GM15510 (cell line): ENCODE results near the gene NSMCE1.

Experiments used
- POLR2A ChIP-seq: IDR thresholded peaks from 3 replicates; pipeline ENCODE4 v1.6.1; 2011; ENCODE audit warnings: borderline replicate concordance; ENCODE audit not compliant: insufficient read length; ENCODE audit errors: extremely low read depth

The NSMCE1 gene

DNA sequence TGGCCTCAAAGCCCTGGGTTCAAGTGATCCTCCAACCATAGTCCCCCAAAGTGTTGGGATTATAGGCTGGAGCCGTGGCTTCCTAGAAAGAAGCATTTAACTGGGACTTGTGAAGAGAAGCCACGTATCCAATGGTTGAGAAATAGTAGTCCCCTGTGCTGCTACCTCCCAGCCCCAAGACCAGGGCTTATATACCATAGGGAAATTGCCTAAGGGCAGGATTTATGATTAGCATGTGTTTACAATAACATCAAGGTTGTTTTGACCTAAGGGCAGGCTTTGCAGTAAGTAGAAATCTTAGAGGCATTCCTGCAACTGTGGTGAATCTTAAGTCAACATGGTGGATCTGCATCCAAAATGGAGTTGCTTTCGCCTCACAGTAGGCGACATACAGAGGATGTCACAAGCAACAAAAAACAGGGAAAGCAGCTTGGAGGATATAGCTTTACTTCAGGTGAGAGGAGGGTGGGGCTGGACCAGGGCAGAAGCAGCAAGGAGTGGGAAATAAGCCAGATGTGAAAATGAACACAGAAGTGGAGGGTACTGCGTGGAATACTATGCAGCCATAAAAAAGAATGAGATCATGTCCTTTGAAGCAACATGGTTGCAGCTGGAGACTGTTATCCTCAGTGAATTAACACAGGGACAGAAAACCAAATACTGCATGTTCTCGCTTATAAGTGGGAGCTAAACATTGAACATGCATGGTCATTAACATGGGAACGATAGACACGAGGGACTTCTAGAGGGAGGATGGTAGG is 18.7 kb upstream of the NSMCE1 start:
- TF ChIP-seq POLR2A = no peak

DNA sequence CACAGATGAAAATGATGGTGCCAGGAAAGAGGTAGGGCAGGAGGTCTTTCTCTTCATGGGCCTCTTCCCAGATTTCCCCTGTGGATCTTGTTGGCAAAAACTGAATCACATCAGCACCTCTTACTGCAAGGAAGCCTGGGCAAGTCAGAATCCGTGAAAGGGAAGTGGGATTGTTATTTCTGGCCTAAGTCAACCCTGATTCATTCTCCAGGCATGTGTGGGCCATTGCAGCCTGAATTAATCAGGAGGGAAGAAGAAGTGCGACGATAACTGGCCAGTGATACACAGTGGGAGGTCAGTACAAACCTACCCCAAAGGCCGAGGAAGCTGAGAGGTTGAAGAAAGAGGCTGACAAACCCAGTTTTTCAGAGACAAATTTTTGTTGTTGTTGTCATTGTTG is 17.9 kb upstream of the NSMCE1 start:
- TF ChIP-seq POLR2A = no peak

DNA sequence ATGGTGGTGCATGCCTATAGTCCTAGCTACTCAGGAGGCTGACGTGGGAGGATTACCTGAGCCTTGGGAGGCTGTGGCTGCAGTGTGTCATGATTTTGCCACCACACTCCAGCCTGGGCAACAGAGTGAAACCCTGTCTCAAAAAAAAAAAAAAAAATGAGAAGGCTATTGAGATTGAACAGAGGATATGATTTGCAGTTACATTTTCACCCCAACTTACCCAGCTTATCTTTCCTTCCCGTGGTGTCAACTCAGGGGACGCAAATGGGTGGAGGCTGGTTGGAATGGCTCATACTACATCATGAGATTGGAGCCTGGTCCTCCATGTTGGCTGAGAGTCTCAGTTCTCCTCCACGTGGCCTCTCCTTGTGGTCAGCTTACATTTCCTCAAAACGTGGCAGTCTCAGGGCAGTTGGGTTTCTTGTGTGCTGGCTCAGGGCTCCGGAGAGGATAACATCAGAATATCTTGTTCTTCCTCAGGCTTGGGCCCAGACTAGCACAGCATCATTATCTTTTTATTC is 17.2 kb upstream of the NSMCE1 start:
- no peak for TF ChIP-seq POLR2A

DNA sequence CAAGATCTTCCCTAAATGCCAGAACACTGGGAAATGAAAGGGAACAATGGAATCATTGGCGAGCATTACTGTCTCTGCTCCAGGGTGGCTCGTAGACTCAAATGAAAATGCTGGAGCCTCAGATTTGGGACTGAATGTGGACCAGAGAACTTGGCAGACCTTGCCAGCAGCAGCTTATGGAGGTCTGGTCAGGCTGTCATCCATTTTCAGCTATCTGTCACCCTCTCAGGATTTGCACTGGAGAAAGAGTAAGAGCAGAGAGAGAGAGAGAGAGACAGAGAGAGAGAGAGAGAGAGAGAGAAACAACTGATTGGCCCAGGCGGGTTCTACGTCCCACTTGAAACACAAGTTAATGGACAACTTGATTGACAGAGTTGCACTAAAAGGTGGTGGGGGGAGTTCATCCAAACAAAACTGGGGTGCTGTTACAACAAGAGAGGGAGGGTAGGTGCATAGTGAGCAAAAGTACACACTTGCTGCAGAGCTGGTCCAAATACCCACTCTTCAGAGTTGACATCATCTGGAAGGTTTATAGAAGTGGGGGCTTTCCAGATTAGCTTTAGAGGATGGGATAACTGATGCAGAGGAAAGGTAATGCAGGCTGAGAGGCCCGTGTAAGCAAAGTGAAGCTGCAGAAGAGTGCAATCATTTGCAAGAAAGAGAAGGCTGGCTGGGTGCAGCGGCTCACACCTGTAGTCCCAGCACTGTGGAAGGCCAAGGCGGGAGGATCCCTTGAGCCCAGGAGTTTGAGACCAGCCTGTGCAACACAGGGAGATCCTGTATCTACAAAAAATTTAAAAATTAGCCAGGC is 16.5 kb upstream of the NSMCE1 start:
- TF ChIP-seq POLR2A = no peak

DNA sequence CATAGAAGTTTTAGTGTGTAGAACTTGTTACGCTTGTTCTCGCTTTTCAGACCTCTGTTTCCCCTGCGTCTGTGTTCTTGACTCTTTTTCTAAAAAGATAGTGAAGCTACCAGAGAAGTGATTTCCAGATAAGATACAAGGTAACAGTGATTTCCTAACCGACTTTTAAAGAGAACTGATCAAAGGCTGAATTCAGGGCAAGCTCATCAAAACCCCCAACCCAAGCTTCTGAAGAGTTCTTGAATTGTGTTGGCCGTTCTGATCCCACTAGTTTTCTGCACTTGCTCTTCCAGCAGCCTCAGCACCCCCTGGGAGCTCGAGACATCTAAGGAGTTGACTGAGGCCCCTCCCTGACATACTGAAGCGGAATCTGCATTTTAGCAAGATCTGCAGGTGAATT is 12.7 kb upstream of the NSMCE1 start:
- no peak for TF ChIP-seq POLR2A

DNA sequence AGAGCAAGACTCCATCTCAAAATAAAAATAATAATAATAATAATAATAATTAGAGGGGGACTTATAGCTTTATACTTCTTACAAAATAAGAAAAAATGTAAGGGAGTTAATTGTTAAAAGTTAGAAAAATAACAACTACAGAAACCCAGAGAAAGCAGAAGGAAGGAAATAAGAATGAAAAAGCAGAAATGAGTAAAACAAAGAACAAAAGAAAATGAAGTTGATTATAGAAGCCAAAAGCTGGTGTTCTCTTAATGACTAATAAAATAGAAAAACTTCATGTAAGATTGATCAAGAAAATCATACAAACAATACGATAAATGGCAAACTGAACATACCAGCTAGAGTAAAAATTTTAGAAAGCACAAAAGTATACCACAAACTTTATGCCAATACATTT is 6.8 kb upstream of the NSMCE1 start:
- no peak for TF ChIP-seq POLR2A

DNA sequence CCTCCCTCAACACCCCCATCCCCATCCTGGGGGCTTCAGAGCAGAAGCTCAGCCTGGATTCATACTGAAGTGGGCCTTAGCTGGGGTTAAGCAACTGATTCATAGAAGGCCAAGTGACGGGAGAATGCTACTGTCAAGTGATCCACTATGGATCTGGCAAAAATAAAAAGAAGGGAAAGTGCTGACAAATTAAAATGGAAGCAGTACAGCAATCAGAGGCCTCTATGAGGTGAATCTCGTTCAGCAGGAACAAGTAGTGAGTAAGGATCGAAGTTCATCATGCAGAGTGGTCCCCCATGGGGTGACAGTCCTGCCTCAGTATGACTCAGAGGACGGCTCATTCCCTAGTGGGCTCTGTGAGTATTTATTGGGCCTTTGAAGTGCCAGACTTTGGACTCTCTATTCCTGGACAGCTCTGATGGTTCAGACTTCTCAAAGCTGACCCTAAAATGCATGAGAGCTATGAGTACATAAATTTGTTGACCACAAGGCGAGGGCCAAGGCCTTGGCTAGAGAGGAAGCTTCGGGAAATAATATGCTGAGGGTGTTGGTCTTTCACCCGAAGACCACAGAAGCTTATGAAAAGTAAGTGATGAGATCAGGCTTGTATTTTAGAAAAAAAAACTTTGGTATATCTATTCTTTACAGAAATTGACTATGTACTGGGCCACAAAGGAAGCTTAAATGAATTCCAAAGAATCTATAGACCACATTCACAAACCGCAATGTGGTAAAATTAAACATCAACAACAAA is 5.3 kb upstream of the NSMCE1 start:
- TF ChIP-seq POLR2A = no peak

DNA sequence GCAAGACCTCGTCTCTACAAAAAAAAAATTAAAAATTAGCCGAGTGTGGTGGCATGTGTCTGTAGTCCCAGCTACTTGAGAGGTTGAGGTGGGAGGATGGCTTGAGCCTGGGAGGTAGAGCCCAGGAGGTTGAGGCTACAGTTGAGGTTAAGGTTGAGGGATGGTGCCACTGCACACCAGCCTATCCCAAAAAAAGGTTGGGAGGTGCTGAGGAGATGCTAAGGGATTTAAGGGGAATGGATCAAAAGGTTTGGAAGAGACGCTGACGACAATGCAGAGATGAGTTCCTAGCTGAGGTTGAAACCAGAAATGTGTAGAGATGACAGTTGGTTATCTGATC is 4.7 kb upstream of the NSMCE1 start:
- TF ChIP-seq POLR2A = no peak

DNA sequence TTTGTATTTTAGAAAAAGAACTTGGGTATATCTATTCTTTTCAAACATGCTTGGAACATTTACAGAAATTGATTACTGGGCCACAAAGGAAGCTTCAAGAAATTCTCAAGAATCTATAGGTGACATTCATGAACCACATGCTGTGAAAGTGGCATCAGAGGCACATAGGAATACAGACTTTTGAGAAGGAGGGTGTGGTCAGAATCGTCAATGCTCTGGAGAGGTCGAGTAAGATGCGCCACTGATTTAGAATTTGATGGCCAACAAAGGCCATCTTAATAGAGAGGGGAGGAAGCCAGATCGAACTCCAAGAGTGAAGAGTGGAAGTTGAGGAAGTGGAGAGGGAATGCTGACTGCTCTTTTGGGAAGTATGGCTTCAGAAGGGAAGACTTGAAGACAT is 3.5 kb upstream of the NSMCE1 start:
- no peak for TF ChIP-seq POLR2A

DNA sequence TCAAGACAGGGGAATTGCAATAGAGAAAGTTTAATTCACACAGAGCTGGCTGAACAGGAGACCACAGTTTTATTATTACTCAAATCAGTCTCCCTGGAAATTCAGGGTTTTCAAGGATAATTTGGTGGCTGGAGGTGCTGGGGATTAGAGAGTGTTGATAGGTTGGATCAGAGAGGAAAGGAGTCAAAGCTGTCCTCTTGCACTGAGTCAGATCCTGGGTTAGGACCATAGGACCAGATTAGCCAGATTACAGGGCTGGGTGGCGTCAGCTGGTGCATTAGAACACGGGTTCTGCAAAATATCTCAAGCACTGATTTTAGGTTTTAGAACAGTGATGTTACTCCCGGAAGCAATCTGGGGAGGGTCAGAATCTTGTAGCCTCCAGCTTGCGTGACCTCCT is 1.8 kb upstream of the NSMCE1 start:
- no peak for TF ChIP-seq POLR2A

DNA sequence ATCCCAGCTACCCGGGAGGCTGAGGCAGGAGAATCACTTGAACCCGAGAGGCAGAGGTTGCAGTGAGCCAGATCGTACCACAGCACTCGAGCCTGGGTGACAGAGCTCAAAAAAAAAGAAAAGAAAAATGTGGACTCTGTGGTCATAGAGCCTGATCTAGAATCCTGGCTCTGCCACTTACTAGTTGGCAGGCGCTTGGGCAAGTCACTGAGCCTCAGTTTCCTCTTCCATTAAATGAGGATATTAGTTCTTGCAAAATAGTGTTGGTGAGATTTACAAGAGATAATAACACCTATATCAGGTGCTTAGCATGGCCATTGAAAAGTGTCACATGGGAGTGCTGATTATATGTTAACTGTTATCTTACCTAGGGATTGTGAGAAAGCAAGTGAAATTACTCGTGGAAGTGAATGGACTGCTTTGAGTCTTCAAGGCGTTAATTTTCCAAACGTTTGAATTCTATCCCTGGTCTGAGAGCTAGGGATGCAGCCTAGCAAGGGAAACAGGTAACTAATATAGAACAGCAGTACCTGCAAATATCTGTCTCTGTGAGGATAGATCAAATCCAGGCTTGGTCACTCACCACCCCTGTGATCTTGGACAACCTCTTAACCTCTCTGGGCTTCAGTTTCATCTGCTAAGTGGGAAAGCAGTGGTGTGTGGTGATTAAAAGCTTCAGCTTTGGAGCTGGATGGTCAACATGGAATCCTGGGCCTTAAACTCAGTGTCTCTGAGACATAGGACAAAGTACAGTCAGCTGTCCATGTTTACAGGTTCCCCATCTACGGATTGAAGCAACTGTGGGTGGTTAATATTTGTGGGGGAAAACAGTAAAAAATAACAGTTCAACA is 953 bp upstream of the NSMCE1 start:
- no peak for TF ChIP-seq POLR2A

DNA sequence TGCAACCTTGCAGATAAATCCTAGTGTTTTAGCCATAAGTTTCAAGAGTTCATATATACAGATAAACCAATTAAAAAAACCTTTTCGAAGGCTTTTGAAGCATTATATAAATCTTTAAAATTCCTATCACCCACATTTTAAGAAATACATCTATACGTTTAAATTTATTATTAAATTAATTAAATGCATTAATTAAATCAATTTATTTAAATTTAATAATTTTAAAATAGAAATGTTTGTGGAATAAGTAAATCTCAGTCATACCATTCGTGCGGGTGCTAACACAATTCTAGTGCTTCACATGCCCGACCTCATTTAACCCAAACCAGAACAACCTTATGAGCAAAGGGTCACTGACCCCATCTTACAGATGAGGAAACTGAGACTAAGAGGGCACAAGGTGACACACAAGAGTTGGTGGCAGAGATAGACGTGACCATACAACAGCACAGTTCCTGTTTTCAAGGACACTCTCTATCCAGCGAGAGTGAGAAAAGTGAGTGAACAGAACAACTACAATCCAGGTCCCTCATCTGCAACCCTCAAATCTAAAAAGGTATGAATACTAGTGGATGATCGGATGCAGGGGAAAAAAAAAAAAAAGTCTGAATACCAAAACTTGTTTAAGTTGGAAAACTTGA is 1.4 kb downstream of the NSMCE1 start:
- TF ChIP-seq POLR2A = no peak

DNA sequence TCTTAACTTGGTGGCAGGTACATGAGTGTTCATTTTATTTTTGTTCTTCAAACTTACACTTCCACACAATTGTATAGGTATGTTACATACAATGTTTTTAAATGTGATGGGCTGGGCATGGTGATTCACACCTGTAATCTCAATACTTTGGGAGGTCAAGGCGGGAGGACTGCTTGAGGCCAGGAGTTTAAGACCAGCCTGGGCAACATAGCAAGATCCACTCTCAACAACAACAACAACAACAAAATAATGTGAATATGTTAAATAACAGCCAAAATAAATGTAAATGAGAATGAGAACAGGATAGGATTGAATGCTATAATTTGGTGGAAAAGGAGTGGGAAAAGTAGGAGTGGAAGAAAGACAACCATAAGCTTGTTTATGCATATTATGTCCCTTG is 2.6 kb downstream of the NSMCE1 start:
- no peak for TF ChIP-seq POLR2A

DNA sequence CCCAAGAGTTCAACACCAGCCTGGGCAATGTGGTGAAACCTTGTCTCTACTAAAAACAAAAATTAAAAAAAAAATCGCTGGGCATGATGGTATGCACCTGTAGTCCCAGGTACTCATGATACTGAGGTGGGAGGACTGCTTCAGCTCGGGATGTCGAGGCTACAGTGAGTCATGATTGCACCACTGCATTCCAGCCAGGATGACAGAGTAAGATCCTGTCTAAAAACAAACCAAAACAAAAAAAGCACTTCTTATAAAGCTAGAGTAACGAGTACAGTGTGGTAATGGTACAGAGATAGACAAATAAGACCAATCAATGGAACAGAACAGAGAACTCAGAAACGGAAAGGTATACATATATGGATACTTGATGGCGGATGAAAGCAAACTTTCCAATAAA is 4.4 kb downstream of the NSMCE1 start:
- TF ChIP-seq POLR2A = no peak
